ENCODE measurements around the gene NEDD4L.

DNA sequence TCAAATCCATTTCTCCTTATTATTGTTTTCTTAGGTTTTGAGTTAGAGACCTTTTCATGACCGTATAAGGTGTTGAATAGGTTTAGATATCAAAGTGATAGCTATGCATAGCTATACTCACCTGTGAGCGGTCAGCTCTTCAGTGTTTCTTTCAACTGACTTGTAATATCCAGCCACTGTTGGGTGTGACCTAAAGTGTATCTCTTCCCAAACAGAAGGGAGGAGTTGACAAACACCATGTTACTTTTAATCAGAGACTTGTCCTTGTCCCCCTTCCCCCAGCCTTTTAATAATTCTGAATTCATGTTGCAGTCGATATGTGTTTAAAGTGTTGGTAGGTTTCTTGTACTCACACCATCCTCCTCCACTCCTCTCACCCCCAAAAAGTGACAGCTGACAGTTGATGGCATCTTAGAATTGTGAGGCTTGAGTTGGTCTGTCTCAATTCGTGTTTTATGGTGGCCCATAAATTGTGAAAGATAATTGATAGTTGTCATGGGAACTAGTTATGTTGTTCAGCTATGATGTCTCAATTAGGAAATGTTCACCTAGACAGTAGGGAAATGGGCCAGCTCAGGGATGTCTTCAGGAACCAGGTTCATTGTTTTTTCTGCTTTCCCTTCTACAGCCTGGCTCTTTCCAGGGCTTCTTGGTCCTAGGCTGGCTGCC, 12.0 kb downstream of the NEDD4L start:
- TF ChIP-seq YY1 (IDR thresholded peaks at IDR 0.05; ENCODE audit: insufficient read depth, insufficient read length) (no peak), SUZ12 (IDR thresholded peaks at IDR 0.05; ENCODE audit: extremely low read depth, insufficient read depth, insufficient read length) (no peak)

All from NT2/D1 (cell line).